BE2C (cell line): Measurements from ENCODE around the gene CAMKMT.

Experiments used
- DNase-seq: peaks from one replicate; pipeline ENCODE4 v3.0.0-alpha.2; 2020
- H3K27me3 ChIP-seq: fragments of 250-450 bp; sonication (Bioruptor Pico); 2 replicates; pipeline ENCODE4 v1.5.1; 2020; ENCODE audit warnings: mild to moderate bottlenecking
- H3K36me3 ChIP-seq: fragments of 250-450 bp; sonication (Bioruptor Pico); 2 replicates; pipeline ENCODE4 v1.5.1; 2020; ENCODE audit warnings: mild to moderate bottlenecking
- H3K4me1 ChIP-seq: fragments of 250-450 bp; sonication (Bioruptor Pico); 2 replicates; pipeline ENCODE4 v1.5.1; 2020
- H3K4me3 ChIP-seq: 2 replicates; pipeline ENCODE4 v1.5.1; 2011; ENCODE audit warnings: low read depth, low read length
- H3K9me3 ChIP-seq: fragments of 250-450 bp; sonication (Bioruptor Pico); 2 replicates; pipeline ENCODE4 v1.5.1; 2020
- CTCF ChIP-seq: IDR thresholded peaks from 2 replicates; pipeline ENCODE4 v1.5.1; 2012; ENCODE audit warnings: mild to moderate bottlenecking, low read depth, low read length

The CAMKMT gene

DNA sequence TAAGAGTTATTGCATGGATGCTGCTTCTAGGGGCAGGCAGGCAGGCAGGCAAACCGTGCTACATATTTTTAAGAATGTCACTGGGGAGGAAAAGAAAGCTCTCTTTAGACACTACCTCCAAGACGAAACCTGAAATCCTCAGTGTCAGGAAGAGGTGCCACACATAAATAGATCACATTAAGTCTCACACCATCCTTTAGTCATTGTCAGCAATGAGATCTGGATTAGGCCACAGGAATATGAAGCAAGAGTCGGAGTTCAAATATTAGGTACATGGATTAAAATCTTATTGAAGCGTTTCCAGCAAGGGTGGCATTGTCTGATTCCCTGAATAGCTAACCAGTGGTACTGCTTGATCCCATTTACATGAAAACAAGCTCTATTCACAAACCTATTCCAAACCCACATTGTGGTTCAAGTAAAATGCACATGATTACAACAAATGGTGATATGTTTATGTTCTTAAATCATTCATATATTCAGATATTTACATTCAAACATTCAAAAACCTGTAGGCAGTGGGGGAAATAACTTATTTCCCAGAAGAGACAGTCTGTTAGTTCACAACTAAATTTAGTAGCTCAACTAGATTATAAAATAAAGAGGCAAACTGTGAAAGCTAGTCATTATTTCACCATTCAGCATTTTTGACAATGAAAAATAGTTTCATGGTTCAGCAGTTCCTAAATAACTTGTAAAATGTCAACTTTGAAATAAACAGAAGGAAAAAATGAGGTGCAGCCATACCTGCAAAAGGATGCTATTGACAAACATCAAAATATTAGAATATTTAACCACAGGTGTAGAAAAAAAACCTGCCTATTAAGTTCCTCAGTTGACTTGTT, 384.4 kb downstream of the CAMKMT start:
- no peak for TF ChIP-seq CTCF

DNA sequence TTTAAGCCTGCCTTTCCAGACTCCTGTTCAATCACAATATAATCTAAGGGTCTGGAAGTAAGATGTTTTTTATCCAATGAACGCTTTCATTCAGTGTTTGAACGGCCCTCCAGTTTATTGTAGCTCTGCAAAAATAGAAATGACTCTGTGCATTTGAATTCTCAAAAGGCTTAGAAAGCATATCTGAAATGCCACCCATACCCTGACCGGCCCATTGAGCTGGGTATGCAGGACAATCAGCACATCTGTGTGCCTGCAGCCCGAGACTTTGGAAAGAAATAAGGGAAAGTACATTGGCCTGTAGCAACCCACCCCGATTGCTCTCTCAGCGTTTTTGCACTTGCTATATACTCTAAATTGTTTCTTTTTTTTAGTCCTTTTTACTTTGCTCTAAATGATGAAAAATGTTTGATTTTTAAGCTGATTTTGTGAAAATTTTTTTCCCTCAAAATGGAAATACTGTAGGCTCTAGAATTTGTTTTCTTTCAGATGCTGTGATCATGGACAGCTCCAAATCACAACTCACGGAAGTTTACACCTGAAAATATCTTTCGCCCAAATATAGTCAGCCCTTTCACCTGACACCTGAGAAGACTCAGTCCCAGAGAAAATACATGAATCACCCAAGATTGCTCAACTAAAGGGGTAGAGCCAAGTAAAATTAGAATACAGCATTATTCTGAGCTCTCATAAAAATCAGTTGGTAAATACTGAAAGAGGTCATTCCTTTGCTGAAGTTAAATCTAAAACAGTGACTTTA, 385.3 kb downstream of the CAMKMT start:
- no peak for DNase-seq
- H3K27me3 ChIP-seq, result no peaks in the 10 kb centered on the region
- no peaks in the 10 kb centered on the region for H3K36me3 ChIP-seq
- no peak overlapping the region for H3K4me3 ChIP-seq
- no peaks in the 10 kb centered on the region for H3K9me3 ChIP-seq
- no peak for TF ChIP-seq CTCF
- peaks cover 57% of the 10 kb centered on the region for H3K4me1 ChIP-seq

More for the DNA sequence above, 384.4 kb downstream of the CAMKMT start:
- Histone ChIP-seq H3K36me3 (no peaks in the 10 kb centered on the region), H3K4me1 (peaks cover 57% of the 10 kb centered on the region), H3K4me3 (peak overlapping the region; percentile 24; the same call in 1 of the 2 replicates), H3K9me3 (no peaks in the 10 kb centered on the region), H3K27me3 (no peaks in the 10 kb centered on the region)
- DNase-seq, result no peak

DNA sequence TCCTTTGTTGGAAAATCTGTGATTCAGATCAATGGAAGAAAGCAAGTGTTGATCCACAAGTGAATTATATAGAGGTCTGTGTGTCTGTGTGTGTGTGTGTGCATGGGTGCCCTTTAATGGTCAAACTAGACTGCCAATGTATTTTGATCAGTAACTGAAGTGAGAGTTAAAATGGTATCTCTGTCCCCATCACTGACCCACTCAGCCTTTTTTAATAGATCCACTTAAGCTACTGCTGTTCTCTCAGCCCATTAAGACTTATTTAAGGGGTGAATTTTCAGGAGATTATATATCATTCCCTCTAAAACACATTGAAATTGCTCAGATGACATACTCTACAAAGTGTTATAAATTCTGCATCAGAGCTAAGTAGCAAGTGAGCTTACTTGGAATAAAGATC, 386.0 kb downstream of the CAMKMT start:
- H3K9me3 ChIP-seq, result no peaks in the 10 kb centered on the region
- no peaks in the 10 kb centered on the region for H3K27me3 ChIP-seq
- no peaks in the 10 kb centered on the region for H3K36me3 ChIP-seq
- no peak overlapping the region for H3K4me3 ChIP-seq
- peaks cover 57% of the 10 kb centered on the region for H3K4me1 ChIP-seq
- DNase-seq, result no peak
- TF ChIP-seq CTCF, result no peak

DNA sequence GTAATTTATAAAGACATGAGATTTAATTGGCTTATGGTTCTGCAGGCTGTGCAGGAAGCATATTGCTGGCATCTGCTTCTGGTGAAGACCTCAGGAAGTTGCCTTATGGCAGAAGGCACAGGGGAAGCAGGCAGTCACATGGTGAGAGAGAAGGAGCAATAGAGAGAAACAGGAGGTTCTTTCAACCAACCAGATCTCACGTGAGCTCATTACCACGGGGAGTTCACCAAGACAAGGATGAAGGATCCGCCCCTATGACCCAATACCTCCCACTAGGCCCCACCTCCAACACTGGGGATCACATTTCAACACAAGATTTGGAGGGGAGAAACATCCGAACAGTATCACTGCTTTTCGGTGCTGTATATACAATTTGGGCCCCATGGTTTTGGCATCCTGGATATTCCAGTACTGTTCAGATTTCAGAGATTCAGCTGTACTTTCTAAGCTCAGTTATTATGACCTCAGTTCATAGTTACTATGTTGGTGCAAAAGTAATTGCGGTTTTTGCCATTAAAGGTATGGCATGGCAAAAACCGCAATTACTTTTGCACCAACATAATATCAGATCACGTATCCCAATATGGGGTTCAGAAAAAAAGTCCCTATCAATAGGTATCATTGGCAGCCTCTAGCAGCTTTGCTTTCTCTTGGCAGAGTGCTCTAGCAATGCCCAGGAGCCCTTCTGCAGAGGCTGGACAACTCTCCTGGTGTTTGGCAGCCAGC, 390.2 kb downstream of the CAMKMT start:
- H3K4me3 ChIP-seq, result no peak overlapping the region
- DNase-seq, result peak; percentile 40
- no peaks in the 10 kb centered on the region for H3K36me3 ChIP-seq

GRCh38 chr2:44752761-44753160, 391.0 kb downstream of the CAMKMT start:
- Histone ChIP-seq H3K27me3 (no peaks in the 10 kb centered on the region), H3K9me3 (no peaks in the 10 kb centered on the region), H3K4me3 (no peak overlapping the region), H3K4me1 (peaks cover 20% of the 10 kb centered on the region), H3K36me3 (no peaks in the 10 kb centered on the region)
- no peak for DNase-seq
- TF ChIP-seq CTCF, result no peak

More for the DNA sequence above, 390.2 kb downstream of the CAMKMT start:
- TF ChIP-seq CTCF, result no peak
- Histone ChIP-seq H3K4me1 (peaks cover 28% of the 10 kb centered on the region), H3K27me3 (no peaks in the 10 kb centered on the region), H3K9me3 (no peaks in the 10 kb centered on the region)
